Renal cortex interstitium (tissue), 15 donors: ENCODE data around the gene ZNF780B. TPM values are rescaled to one million over a fixed set of nuclear protein-coding genes. Genes with fewer than 3 reads are reported as not detected.

Source experiments
- DNase-seq, 11 donors: peaks; one replicate each; pipeline ENCODE4 v3.0.0-alpha.2; 2013; ENCODE audit warnings: low read depth in 9 of 11, low spot score in 4 of 11; ENCODE audit errors: extremely low read depth in 1 of 11
- long read RNA-seq, 16 experiments: transcript quantifications; one replicate each; lab custom pipeline, GENCODE V29; 2026
- polyA plus RNA-seq, 3 donors: library from polyadenylated mRNA; unstranded; fragments of 120-200 nt; gene quantifications; one replicate each; pipeline ENCODE4 v1.2.1, GENCODE V29; 2013; ENCODE audit not compliant: insufficient read length in 3 of 3

The ZNF780B gene
- polyA plus RNA-seq: 10 to 100 TPM; 22.8 to 42.6 (median 25.5) TPM
- long read RNA-seq, donor 1: 0 reads
- long read RNA-seq, donor 2: 0 reads
- long read RNA-seq, donor 3, partial matches to known transcripts: 0 of 1 reads
- long read RNA-seq, donor 3, other reads (novel, unspliced or antisense): 0 of 1 reads
- long read RNA-seq, donor 4, full-length matches to known transcripts: 1 of 1 reads
- long read RNA-seq, donor 4, partial matches to known transcripts: 0 of 1 reads
- long read RNA-seq, donor 4, other reads (novel, unspliced or antisense): 0 of 1 reads
- long read RNA-seq, donor 5, full-length matches to known transcripts: 3 of 3 reads
- long read RNA-seq, donor 5, partial matches to known transcripts: 0 of 3 reads
- long read RNA-seq, donor 5, other reads (novel, unspliced or antisense): 0 of 3 reads
- long read RNA-seq, donor 6, full-length matches to known transcripts: 1 of 1 reads
- long read RNA-seq, donor 6, partial matches to known transcripts: 0 of 1 reads
- long read RNA-seq, donor 6, other reads (novel, unspliced or antisense): 0 of 1 reads
- long read RNA-seq, donor 7, full-length matches to known transcripts: 1 of 1 reads
- long read RNA-seq, donor 7, partial matches to known transcripts: 0 of 1 reads
- long read RNA-seq, donor 7, other reads (novel, unspliced or antisense): 0 of 1 reads
- long read RNA-seq, donor 8, full-length matches to known transcripts: 1 of 1 reads
- long read RNA-seq, donor 8, partial matches to known transcripts: 0 of 1 reads
- long read RNA-seq, donor 8, other reads (novel, unspliced or antisense): 0 of 1 reads
- long read RNA-seq, donor 9: 0 reads
- long read RNA-seq, donor 10, full-length matches to known transcripts: 1 of 1 reads
- long read RNA-seq, donor 10, partial matches to known transcripts: 0 of 1 reads
- long read RNA-seq, donor 10, other reads (novel, unspliced or antisense): 0 of 1 reads
- long read RNA-seq, donor 11: 0 reads
- long read RNA-seq, donor 12: 0 reads
- long read RNA-seq, donor 13: 0 reads
- long read RNA-seq, donor 14: 0 reads
- long read RNA-seq, donor 15, partial matches to known transcripts: 0 of 1 reads
- long read RNA-seq, donor 15, other reads (novel, unspliced or antisense): 0 of 1 reads
- long read RNA-seq, donor 16, partial matches to known transcripts: 6 of 7 reads
- long read RNA-seq, donor 16, other reads (novel, unspliced or antisense): 0 of 7 reads

DNA sequence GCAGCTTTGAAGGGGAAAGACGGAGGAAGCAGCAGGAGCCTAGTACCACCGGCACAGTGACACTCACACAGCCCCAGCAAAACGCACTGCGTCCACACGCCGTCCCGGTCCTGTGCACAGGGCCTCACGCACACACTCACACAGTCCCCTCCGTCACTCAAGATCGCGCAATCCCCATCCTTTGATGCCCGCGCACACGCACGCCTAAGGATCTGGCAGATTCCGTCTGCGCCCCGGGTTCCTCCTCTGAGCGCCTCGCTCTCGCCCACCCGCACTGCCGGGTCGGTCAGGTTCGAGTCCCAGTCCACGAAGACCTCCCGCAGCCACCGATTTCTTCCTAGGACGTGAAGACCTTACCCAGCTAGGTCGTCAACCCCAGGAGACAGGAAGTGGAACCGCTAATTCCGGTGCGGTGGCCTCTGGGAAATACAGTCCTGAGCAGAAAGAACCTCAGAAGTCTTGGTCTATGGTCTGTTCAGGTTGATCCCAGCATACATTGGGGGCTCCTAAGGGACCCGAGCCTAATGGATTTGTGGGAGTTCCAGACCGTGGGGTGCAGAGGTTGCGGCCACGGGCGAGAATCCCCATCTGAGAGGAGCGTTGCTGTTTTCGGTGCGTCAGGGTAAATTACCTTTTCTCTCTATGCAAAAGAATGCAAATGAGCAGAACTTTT lies at the start of gene ZNF780B:
ZNF780B (minus strand) TSS at position 400 of the 673 bp plus-strand sequence. CDS start 5,899 bp downstream, outside the sequence.
- DNase-seq: peak; percentile 35 to 68 (median 50)

DNA sequence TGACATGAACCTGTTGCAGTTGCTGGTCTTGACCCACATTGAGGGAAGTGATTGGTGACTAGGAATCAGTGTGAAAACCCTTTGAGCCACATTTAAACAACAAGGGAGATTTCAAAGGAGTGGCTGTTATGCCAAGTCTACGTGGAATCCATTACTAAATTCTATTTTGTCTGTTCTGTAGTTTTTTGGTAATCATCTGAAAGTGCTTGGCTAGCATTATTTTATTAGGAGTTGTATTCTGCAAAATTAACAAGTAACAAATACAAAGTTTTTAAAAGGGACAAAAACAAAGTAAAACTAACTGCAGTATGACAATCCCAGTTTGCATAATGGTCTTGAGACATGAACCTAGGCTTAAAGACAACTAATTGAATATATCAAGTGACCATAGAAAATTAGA lies 48.7 kb upstream of the ZNF780B start:
- DNase-seq: no peak

DNA sequence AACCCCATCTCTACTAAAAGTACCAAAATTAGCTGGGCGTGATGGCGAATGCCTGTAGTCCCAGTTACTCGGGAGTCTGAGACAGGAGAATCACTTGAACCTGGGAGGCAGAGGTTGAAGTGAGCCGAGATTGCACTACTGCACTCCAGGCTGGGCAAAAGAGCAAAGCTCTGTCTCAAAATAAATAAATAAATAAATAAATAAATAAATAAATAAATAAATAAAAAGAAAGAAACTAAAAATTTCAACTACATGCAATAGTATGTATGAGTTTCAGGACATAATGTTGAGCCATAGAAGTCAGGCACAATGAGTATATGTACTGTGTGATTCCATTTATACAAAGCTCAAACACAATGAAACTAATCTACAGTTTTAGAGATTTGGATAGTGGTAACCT lies 47.6 kb upstream of the ZNF780B start:
- DNase-seq: no peak

DNA sequence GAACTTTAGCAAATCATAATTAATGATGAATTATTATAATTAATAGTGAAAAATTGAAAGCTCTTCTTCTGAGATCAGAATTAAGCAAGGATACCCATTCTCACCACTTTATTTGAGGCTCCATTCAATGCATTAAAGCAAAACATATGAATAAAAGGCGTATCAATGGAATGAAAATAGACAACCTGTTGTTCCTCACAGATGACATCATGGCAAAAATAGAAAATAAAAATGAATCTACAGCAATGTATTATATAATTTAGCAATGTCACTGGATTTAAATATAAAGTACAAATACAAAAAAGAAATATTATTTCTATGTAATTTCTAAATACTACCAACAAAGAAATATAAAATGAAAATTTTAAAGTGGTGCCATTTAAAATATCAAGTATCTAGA lies 45.8 kb upstream of the ZNF780B start:
- DNase-seq: no peak

DNA sequence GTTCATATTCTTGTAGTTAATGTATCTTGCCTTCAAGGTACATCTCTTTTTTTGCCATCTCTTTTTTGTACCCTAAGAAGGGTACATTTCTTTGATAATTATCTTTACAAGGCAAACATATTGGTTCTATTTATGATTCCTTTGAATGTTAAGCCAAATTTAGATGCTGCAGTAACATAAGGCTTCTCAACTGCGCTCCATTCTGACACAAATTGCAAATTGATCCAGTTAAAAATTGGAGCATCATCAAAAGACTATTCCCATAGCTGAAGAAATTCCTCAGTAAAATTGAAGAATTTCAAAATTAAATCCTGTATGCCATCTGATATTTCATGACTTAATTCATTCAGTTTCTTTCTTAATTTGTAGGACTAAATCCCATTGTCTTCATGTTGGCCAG lies 37.4 kb upstream of the ZNF780B start:
- DNase-seq: no peak

DNA sequence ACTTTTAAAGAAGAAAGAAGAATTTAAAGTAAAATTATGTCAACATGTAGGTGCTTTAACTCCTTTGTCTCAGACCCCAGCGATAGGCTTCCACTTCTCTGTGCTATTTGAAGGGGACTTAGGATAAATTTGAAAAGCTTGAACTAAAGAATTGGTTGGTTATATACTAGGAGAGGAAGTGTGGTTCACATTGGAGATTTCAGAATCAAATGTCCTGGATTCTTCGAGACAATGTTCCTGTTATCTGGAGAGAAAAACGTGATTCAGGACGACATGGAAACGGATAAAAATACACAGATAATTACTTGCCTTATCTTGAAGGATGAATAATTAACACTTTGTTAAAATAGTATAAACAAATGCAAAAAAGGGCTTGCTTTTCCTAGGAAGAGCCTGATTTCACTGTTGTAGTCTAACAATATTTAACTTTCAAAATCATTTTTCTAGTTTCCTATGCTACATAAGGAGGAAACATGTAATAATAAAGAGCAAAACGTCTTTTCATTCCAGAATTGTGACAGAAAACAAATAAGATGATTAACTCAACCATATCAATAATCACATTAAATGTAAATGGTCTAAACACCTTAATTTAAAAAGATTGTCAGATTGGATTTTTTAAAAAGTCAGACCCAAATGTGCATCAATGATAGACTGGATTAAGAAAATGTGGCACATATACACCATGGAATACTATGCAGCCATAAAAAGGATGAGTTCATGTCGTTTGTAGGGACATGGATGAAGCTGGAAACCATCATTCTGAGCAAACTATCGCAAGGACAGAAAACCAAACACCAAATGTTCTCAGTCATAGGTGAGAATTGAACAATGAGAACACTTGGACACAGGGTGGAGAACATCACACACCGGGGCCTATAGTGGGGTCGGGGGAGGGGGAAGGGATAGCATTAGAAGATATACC lies 35.4 kb upstream of the ZNF780B start:
- peak in 2 of 11 donors; percentile 3 to 5 for DNase-seq

DNA sequence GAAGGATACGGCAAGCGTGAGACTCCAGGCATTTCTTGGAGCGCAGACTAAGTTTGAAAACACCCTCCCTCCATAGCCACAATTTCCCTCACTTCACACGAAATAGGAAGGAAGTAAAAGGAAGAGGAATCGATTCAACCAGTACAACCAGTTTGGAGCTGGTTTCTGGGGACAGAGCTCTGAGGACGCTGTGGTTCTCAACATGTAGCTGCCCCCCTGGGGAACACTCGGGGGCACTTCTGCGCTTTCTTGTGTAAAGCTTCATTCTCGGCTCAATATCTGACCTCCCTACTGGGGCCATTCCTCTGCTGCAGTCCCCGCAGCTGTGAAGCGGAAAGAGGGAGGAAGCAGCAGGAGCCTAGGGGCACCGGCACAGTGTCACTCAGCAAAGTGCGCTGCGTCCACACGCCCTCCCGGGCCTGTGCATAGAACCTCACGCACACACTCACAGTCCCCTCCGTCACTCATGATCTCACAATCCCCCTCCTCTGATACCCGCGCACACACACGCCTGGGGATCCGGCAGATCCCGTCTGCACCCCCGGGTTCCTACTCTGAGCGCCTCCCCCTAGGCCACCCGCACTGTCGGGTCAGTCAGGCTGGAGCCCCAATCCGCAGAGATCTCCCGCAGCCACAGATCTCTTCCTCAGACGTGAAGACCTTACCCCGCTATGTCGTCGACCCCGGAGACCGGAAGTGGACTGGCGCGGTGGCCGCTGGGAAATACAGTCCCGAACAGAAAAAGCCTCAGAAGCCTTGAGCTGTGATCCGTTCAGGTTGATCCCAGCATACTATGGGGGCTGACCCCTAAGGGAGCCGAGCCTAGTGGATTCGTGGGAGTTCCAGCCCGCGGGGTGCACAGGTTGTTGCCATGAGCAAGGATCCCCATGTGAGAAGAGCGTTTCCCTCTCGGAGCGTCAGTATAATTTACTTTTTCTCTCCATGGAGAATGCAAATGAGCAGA lies 34.5 kb upstream of the ZNF780B start, which contains the start of gene ZNF780A:
ZNF780A (minus strand) TSS at position 703 of the 964 bp plus-strand sequence. CDS start 6,190 bp downstream, outside the sequence.
- DNase-seq: peak; percentile 35 to 80 (median 73)

DNA sequence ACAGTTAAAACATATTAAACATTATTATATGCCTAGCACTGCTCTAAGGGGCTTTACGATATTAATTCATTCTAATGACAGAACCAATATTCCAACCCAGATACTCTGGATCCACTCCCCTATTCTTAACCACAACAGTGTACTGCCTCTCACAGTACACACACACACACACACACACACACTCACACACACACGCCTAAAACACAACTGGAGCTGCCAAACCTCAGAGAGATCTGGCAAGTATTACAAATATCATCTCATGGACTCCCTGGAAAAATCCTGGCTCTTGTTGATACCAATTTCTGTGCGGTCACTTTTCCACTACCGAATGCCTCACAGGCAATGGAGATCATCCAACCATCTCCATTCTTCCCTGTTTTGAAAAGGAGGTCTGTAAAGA lies 33.4 kb upstream of the ZNF780B start:
- peak in 1 of 11 donors; percentile 0 for DNase-seq

DNA sequence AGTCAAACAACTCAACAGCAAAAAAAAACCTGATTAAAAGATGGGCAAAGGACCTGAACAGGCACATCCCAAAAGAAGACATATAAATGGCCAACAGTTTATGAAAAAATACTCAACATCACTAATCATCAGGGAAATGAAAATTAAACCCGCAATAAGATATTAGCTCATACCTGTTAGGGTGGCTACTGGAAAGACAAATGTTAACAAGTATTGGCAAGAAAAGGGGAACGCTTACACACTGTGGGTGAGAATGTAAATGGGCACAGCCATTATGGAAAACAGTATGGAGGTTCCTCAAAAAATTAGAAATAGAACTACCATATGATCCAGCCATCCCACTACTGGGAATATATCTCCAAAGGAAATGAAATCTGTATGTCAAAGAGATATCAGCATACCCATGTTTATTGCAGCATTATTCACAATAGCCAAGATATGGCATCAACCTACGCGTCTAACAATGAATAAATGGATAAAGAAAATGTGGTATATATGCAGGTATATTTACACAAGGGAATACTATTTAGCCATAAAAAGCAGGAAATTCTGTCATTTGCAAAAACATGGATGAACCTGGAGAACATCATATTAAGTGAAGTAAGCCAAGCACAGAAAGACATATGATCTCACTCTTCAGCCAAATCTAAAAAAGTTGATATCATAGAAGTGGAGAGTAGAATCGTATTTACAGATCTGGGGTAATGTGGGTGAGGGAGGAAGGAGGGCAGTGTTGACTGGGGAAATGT lies 32.4 kb upstream of the ZNF780B start:
- no peak for DNase-seq

DNA sequence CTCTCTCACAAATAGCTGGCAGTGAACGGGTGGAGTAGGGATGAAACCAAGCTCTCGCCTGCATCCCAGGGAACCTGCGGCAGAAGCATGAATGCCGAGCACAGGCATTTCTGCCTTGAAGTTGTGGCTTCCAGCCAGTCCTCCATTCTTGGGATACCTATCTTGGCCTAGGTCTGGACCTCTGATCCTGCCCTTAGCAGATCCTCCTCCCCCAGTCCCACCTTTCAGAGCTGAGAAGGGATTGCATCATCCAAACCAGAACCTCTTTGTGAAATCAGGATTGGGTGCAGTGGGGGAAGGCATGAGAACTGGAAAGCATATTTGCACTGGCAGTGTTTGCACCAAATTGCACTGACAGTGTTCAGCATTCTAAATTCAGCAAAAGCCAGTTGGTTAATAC lies 28.9 kb upstream of the ZNF780B start:
- DNase-seq: no peak

DNA sequence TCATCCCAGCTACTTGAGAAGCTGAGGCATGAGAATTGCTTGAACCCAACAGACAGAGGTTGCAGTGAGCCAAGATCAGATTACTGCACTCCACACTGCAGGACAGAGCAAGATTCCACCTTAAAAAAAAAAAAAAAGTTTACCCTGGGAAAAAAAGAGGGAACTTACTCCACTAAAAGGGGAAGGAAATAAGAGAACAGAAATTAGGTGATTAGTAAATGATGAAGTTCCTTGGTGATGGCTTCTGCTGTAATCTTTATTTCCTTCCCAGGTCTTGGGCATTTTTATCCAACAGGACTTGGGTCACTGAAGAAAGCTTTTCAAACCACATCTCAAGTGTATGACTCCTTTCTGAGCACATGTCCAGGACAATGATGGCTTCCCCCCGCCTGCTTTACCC lies 25.4 kb upstream of the ZNF780B start:
- DNase-seq: no peak

DNA sequence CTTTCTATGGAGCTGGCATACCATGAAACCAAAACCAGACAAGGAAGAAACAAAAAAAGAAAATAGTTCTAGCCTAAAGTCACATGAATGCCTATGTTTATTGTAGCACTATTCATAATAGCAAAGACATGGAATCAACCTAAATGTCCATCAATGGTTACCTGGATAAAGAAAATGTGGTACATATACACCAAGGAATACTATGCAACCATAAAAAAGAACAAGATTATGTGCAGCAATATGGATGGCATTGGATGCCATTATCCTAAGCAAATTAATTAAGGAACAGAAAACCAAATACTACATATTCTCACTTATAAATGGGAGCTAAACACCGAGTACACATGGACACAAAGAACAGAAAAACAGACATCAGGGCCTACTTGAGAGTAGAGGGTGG lies 24.3 kb upstream of the ZNF780B start:
- DNase-seq: no peak

DNA sequence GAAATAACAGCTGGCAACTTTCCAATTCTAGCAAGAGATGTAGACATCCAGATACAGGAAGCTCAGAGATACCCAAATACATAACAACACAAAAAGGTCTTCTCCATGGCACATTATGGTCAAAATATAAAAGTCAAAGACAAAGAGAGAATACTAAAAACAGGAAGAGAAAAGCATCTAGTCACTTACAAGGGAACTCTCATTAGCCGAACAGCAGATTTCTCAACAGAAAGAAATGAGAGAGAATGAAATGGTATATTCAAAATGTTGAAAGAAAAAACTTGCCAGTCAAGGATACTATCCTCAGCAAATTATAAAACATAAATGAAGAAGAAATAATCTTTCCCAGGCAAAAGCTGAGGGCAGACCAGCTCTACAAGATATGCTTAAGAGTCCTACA lies 22.3 kb upstream of the ZNF780B start:
- DNase-seq: no peak

DNA sequence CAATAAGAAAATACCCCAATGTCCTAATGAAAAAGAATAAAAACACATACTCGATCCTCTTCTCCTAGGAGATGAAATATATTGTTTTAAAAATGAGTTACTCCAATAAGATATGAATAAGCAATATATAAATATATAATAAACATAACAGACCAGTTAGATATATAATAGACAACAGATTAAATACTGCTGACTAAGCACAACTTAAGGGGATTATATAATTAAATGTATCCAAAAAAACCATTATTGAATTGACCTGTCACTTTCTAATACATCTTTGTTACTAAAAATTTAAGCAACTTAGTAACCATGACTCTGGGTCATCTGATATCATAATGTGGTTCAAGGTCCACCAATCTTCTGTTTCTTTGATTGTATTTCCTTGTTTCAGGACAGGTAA lies 14.0 kb upstream of the ZNF780B start:
- DNase-seq: no peak

DNA sequence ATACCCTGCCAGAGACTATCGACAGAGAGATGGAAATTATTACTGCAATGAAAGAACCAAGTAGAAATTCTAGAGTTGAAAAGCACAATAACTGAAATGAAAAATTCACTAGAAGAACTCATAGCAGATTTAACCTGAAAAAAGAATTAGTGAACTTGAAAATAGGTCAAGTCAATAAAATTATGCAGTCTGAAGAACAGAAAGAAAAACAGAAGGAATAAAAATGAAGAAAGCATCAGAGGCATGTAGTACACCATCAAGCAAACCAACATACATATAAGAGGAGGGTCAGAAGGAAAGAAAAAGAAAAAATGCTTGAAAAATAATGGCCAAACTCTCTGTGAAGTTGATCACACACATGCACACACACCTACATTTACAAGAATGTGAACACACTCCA lies 3.6 kb upstream of the ZNF780B start:
- no peak for DNase-seq

DNA sequence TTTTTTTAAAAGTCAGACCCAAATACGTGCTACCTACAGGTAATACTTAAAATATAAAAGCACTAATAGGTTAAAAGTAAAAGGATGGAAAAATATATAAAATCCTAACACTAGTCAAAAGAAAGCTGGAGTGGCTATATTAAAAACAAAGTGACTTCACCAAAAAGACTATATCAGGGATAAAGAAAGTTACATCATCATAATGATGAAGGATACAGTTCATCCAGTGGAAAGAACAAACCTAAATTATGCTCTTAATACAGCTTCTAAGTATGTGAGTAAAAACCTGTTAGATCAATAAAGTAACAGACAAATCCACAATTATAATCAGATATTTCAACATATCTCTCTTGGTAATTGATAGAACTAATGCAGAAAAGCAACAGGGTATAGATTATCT lies 1.1 kb upstream of the ZNF780B start:
- no peak for DNase-seq
